NB4 (cell line): ENCODE measurements around the gene HARBI1.

Experiments
- DNase-seq: peaks from one replicate; pipeline ENCODE4 v3.0.0; 2010; ENCODE audit warnings: low read depth
- H3K4me3 ChIP-seq: one replicate; pipeline ENCODE4 v1.5.1; 2011; ENCODE audit warnings: mild to moderate bottlenecking, low read depth, low read length, moderate library complexity
- CTCF ChIP-seq: IDR thresholded peaks from one replicate; pipeline ENCODE4 v1.5.1; 2012; ENCODE audit warnings: low read depth, low read length
- MAX ChIP-seq: IDR thresholded peaks from 2 replicates; pipeline ENCODE4 v1.6.1; 2011; ENCODE audit warnings: low read depth, low read length
- MYC ChIP-seq: IDR thresholded peaks from 2 replicates; pipeline ENCODE4 v1.6.1; 2011; ENCODE audit warnings: low read depth, low read length
- POLR2A ChIP-seq: IDR thresholded peaks from 2 replicates; pipeline ENCODE4 v1.6.1; 2011; ENCODE audit warnings: mild to moderate bottlenecking; ENCODE audit not compliant: insufficient read length; ENCODE audit errors: extremely low read depth

The HARBI1 gene

DNA sequence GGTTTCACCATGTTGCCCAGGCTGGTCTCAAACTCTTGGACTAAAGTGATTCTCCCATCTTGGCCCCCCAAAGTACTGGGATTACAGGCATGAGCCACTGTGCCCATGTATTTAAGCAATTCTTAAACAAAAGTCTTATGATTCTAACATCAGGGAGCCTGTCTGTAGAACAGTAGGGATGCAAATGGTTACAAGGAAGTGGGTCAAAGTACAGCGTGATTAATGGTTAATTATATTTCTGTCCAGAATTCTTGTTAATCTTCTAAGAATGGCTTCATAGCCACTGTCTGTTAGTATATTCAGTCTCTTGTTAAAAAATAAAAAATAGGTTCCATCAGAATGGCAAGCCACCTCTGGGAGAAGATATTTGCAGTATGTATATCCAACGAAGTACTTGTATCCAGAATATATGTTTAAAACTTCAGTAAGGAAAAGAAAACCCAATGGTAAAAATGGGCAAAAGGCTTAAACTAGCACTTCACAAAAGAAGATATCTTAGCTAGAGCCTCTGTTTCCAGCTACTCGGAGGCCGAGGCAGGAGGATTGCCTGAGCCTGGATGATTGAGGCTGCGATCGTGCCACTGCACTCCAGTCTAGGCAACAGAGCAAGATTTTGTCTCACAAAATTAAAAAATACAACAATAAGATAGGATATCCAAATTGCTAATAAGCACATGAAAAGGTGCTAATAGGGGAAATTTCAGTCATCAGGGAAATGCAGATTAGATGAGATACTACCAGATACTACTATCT lies 23.2 kb upstream of the HARBI1 start:
- DNase-seq: no peak
- no peak overlapping the region for H3K4me3 ChIP-seq

GRCh38 chr11:46639197-46639839 lies 22.3 kb upstream of the HARBI1 start:
- peak; percentile 98 for DNase-seq
- TF ChIP-seq CTCF: no peak
- peak; percentile 51; the same call in 1 of the 2 replicates for TF ChIP-seq MAX
- no peak for TF ChIP-seq POLR2A
- TF ChIP-seq MYC: peak; percentile 61
- no peak overlapping the region for H3K4me3 ChIP-seq

More for the DNA sequence above, 23.2 kb upstream of the HARBI1 start:
- TF ChIP-seq MAX (no peak), POLR2A (no peak), MYC (no peak), CTCF (no peak)

- no peak for DNase-seq
- H3K4me3 ChIP-seq: no peak overlapping the region
- TF ChIP-seq MAX: no peak
- TF ChIP-seq CTCF: no peak
- no peak for TF ChIP-seq POLR2A
- TF ChIP-seq MYC: no peak
These were observed 20.5 kb upstream of the HARBI1 start for GRCh38 chr11:46637546-46637945.

- TF ChIP-seq MYC: no peak
- H3K4me3 ChIP-seq: no peak overlapping the region
- no peak for DNase-seq
These were observed 18.6 kb upstream of the HARBI1 start for GRCh38 chr11:46635557-46636139.

DNA sequence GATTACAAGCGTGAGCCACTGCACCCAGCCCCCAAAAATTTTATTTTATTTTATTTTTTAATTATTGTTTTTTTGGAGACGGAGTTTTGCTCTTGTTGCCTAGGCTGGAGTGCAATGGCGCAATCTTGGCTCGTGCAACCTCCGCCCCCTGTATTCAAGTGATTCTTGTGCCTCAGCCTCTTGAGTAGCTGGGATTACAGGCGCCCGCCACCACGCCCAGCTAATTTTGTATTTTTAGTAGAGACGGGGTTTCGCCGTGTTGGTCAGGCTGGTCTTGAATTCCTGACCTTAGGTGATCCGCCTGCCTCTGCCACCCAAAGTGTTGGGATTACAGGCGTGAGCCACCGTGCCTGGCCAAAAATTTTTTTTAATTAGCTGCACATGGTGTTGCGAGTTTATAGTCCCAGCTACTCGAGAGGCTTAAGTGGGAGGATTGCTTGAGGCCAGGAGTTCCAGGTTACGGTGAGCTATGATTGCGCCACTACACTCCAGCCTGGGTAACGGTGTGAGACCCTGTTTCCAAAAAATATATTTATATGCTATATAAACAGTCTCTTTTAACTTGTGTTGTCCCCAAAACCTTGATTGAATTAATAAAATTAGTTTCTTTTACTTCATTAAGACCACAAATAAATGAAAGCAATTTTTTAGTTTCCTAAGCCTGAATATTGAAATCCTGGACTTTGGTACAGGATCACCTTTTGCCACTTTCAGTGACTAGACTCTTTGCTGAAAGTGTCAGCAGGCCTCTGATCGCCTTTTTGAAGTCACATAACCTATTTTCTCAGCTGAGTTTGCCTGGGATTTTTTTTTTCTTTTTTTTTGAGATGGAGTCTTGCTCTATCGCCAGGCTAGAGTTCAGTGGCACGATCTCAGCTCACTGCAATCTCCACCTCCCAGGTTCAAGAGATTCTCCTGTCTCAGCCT lies 16.5 kb upstream of the HARBI1 start:
- DNase-seq: peak; percentile 64
- H3K4me3 ChIP-seq: no peak overlapping the region
- TF ChIP-seq MAX: no peak
- no peak for TF ChIP-seq CTCF
- no peak for TF ChIP-seq POLR2A
- TF ChIP-seq MYC: no peak
